Stomach (tissue), 19 donors: ENCODE measurements around the gene RRAS. TPM values are rescaled to one million over a fixed set of nuclear protein-coding genes. Genes with fewer than 3 reads are reported as not detected.
A peak's percentile ranks its signal among the peaks of the same experiment; 100 is the strongest.

Experiments
- DNase-seq, 2 donors: peaks; one replicate each; pipeline versions ENCODE4 v3.0.0 to v3.0.0-alpha.2; 2013 to 2019
- H3K27ac ChIP-seq, 5 donors: fragments of 200-600 bp in 4 of 5; sonication (generic) in 4 of 5; one replicate each; pipeline ENCODE4 v1.5.1; 2013 to 2019; ENCODE audit warnings: mild to moderate bottlenecking in 1 of 5, moderate library complexity in 1 of 5
- H3K27me3 ChIP-seq, 3 donors: fragments of 200-600 bp; sonication (generic); one replicate each; pipeline ENCODE4 v1.5.1; 2017 to 2019; ENCODE audit warnings: mixed run types in 1 of 3
- H3K36me3 ChIP-seq, 4 donors: fragments of 200-600 bp; sonication (generic); 1 replicate in 3 of 4; 2 replicates in 1 of 4; pipeline ENCODE4 v1.5.1; 2016 to 2019
- H3K4me1 ChIP-seq, 4 donors: fragments of 200-600 bp; sonication (generic); one replicate each; pipeline ENCODE4 v1.5.1; 2016 to 2019
- H3K4me3 ChIP-seq, 4 donors: fragments of 200-600 bp; sonication (generic) in 3 of 4; one replicate each; pipeline ENCODE4 v1.5.1; 2016 to 2019; ENCODE audit warnings: mild to moderate bottlenecking in 1 of 4
- H3K9me3 ChIP-seq, 4 donors: fragments of 200-600 bp; sonication (generic); one replicate each; pipeline ENCODE4 v1.5.1; 2016 to 2019
- EP300 ChIP-seq: sonication (generic); formaldehyde crosslinking; IDR thresholded peaks from one replicate; pipeline ENCODE4 v1.6.1; 2017; ENCODE audit warnings: antibody characterized with exemption
- POLR2A ChIP-seq, 4 donors: fragments of 450-650 bp; IDR thresholded peaks; one replicate each; pipeline ENCODE4 v1.6.1; 2016; ENCODE audit warnings: antibody characterized with exemption in 4 of 4, control low read depth in 2 of 4, mild to moderate bottlenecking in 1 of 4, moderate library complexity in 1 of 4
- POLR2AphosphoS5 ChIP-seq, 3 donors: sonication (generic); formaldehyde crosslinking; IDR thresholded peaks; one replicate each; pipeline ENCODE4 v1.6.1; 2016; ENCODE audit warnings: antibody characterized with exemption in 3 of 3
- WGBS, 5 donors: extraction: QIAGEN DNeasy Blood & Tissue Kit in 3 of 5; methylation state at CpG; one replicate each; pipeline versions ENCODE4 v1.1.5 to v1.1.7; 2013 to 2018; 5-methylcytosine and 5-hydroxymethylcytosine counted together
- intact Hi-C: fragments of 100-400 bp; cut with DNase I; formaldehyde crosslinking; loops from one replicate; pipeline ENCODE4 v1.15.1; 2023; ENCODE audit warnings: low total_unique reads
- long read RNA-seq, 10 donors: transcript quantifications; one replicate each; lab custom pipeline, GENCODE V29; 2026
- polyA plus RNA-seq, 3 donors: library from polyadenylated mRNA; stranded (reverse); fragments of 200-250 nt; gene quantifications; one replicate each; pipeline ENCODE4 v1.2.3, GENCODE V29; 2013
- total RNA-seq, 5 donors: library from RNA; depleted of rRNA; stranded (reverse); fragments of >200 nt; gene quantifications; one replicate each; pipeline versions ENCODE4 v1.1.0 to v1.2.3, GENCODE V29; 2014 to 2016
- TF ChIP-seq, protein P1 (sequence below), 7 experiments: fragments of 450-650 bp in 4 of 7; fragments of 200-600 bp in 3 of 7; sonication (generic) in 3 of 7; IDR thresholded peaks; one replicate each; pipeline ENCODE4 v1.5.1; 2016 to 2019; ENCODE audit warnings: antibody characterized with exemption in 7 of 7, control low read depth in 2 of 7, mild to moderate bottlenecking in 1 of 7
- donor health status: healthy with polysubstance abuse.
- donor health status: Bipolar disorder and iron deficiency.
- donor health status: healthy.

The RRAS gene
- total RNA-seq (100 to 1,000 TPM in 1 of 5 donors, 10 to 100 TPM in 3, 1 to 10 TPM in 1; 7.7 to 138 (median 63.9) TPM), polyA plus RNA-seq (100 to 1,000 TPM; 126 to 145 (median 130) TPM)
- long read RNA-seq, donor 1, transcript RRAS-201 (6 exons, 1,044 nt) = major isoform, 20 of 20 reads
- long read RNA-seq, donor 1, partial matches to known transcripts = 0 of 20 reads
- long read RNA-seq, donor 1, other reads (novel, unspliced or antisense) = 0 of 20 reads
- long read RNA-seq, donor 2, transcript RRAS-201 (6 exons, 1,044 nt) = major isoform, 28 of 28 reads
- long read RNA-seq, donor 2, partial matches to known transcripts = 0 of 28 reads
- long read RNA-seq, donor 2, other reads (novel, unspliced or antisense) = 0 of 28 reads
- long read RNA-seq, donor 3, transcript RRAS-201 (6 exons, 1,044 nt) = major isoform, 11 of 11 reads
- long read RNA-seq, donor 3, partial matches to known transcripts = 0 of 11 reads
- long read RNA-seq, donor 3, other reads (novel, unspliced or antisense) = 0 of 11 reads
- long read RNA-seq, donor 4, partial matches to known transcripts = 0 of 3 reads
- long read RNA-seq, donor 4, other reads (novel, unspliced or antisense) = 0 of 3 reads
- long read RNA-seq, donor 5, transcript RRAS-201 (6 exons, 1,044 nt) = major isoform, 21 of 21 reads
- long read RNA-seq, donor 5, partial matches to known transcripts = 0 of 21 reads
- long read RNA-seq, donor 5, other reads (novel, unspliced or antisense) = 0 of 21 reads
- long read RNA-seq, donor 6, transcript RRAS-201 (6 exons, 1,044 nt) = major isoform, 41 of 99 reads
- long read RNA-seq, donor 6, partial matches to known transcripts = 50 of 99 reads
- long read RNA-seq, donor 6, other reads (novel, unspliced or antisense) = 8 of 99 reads
- long read RNA-seq, donor 7, transcript RRAS-201 (6 exons, 1,044 nt) = major isoform, 35 of 35 reads
- long read RNA-seq, donor 7, partial matches to known transcripts = 0 of 35 reads
- long read RNA-seq, donor 7, other reads (novel, unspliced or antisense) = 0 of 35 reads
- long read RNA-seq, donor 8, transcript RRAS-201 (6 exons, 1,044 nt) = major isoform, 21 of 21 reads
- long read RNA-seq, donor 8, partial matches to known transcripts = 0 of 21 reads
- long read RNA-seq, donor 8, other reads (novel, unspliced or antisense) = 0 of 21 reads
- long read RNA-seq, donor 9, transcript RRAS-201 (6 exons, 1,044 nt) = major isoform, 25 of 25 reads
- long read RNA-seq, donor 9, partial matches to known transcripts = 0 of 25 reads
- long read RNA-seq, donor 9, other reads (novel, unspliced or antisense) = 0 of 25 reads
- long read RNA-seq, donor 10, transcript RRAS-201 (6 exons, 1,044 nt) = major isoform, 7 of 7 reads
- long read RNA-seq, donor 10, partial matches to known transcripts = 0 of 7 reads
- long read RNA-seq, donor 10, other reads (novel, unspliced or antisense) = 0 of 7 reads

DNA sequence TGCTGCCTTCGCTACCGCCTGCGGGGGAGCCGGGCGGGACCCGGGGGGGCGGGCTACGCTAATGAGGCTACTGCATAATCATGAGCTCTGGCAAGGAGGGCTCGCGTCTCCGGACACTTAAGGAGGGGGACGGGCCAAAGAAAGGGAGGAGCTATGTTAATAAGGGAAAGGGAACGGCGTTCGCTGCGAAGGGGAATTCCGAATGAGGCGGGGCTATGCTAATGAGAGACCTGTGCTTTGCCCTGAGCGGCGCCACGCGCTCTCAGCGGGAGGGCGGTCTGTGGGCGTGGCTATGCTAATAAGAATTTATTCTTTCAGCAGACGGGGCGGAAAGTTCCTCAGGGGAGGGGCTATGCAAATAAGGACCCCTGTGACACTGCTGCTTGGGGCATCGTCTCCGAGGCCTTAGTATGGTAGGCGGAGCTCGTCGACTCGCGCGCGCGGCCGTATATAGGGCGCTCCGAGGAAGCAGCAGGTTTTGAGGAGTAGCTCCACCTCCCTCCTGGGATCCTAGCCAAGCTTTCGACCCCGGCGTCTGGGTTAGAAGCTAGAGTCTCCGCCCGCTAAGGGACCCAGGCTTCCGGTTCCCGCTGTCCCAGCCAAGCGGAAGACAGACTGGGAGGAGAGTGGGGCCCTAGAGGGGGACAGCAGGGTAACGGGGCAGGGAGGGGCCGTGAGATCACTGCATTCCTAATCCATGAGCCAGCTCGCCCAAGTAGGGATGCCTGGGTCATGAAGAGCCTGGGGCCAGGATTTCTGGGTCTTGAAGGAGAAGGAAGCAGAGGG lies at the start of gene RRAS:
TSS of gene RRAS (minus strand) at position 31 of the 786 bp plus-strand sequence. CDS start 45 bp downstream, outside the sequence.
- 0 to 1% (median 0%) methylated on average over 27 to 51 of the region's 51 CpGs for WGBS, 5 donors
- Histone ChIP-seq H3K27me3 (no peaks in the 10 kb centered on the region), H3K4me1 (peaks cover 35 to 79% (median 73%) of the 10 kb centered on the region in 4 donors), H3K9me3 (no peaks in the 10 kb centered on the region), H3K4me3 (peak within 1 kb of the TSS; percentile 61 to 98 (median 80)), H3K36me3 (peaks cover 4 to 24% (median 15%) of the 10 kb centered on the region in 4 donors), H3K27ac (peak within 1 kb of the TSS; percentile 93 to 100 (median 99))
- intact Hi-C loops = no loop called here
- DNase-seq = peak; percentile 100
- TF ChIP-seq POLR2AphosphoS5 (IDR thresholded peaks at IDR 0.05) (peak; percentile 83 to 95 (median 94)), POLR2A (IDR thresholded peaks at IDR 0.05) (peak in 1 of 4 donors; percentile 87), EP300 (no peak)
- TF ChIP-seq, protein P1, sequence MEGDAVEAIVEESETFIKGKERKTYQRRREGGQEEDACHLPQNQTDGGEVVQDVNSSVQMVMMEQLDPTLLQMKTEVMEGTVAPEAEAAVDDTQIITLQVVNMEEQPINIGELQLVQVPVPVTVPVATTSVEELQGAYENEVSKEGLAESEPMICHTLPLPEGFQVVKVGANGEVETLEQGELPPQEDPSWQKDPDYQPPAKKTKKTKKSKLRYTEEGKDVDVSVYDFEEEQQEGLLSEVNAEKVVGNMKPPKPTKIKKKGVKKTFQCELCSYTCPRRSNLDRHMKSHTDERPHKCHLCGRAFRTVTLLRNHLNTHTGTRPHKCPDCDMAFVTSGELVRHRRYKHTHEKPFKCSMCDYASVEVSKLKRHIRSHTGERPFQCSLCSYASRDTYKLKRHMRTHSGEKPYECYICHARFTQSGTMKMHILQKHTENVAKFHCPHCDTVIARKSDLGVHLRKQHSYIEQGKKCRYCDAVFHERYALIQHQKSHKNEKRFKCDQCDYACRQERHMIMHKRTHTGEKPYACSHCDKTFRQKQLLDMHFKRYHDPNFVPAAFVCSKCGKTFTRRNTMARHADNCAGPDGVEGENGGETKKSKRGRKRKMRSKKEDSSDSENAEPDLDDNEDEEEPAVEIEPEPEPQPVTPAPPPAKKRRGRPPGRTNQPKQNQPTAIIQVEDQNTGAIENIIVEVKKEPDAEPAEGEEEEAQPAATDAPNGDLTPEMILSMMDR (IDR thresholded peaks at IDR 0.05) = no peak

DNA sequence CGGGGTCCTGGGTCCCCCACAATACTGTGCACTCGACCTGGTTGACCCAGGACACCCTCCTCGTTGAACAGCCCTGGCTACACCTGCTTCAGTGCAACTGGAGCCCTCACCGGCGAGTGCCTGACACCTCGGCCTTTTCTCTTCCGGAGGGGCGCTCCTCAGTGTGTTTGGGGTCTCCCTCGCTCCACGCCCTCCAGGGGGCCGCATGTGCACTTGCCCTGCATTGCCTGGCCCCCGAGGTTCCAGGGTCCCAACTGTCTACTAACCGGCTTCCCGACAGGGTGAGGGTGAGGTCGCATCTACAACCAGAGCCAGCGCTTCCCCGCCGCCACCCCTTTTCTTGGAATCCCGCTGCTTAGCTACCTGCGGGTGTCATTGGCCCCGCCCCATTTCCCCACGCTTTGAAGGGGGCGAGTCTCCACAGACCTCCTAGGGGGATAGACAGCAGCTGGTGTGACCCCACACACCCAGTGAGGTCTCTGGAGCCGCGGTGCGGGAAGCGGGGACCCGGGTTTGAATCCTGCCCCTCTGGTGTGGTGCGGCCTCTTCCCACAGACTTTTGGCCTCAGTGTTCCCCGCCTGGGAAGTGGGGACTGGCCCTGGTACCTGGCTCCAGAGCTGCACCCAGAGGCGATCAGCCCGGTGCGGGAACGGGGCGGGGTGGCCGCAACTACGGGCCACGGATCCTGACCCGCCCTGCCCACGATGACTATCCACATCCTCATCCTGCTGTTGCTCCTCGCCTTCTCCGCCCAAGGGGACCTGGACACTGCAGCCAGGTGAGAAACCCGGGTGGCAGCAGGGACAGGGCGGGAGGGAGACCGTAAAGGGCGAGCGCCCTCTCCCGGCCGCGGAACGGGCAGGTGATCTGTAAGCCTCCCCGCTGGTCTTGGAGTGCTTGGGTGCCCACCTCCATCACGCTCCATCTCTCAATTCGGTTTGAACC lies 49.5 kb upstream of the RRAS start, which contains the start of gene ADM5:
TSS of gene ADM5 (plus strand) at position 462 of the 946 bp plus-strand sequence. CDS start at position 706, 244 bp downstream.
- H3K36me3 ChIP-seq = peaks cover 30 to 44% (median 42%) of the 10 kb centered on the region in 4 donors
- DNase-seq = peak; percentile 77 to 83
- TF ChIP-seq POLR2AphosphoS5 (IDR thresholded peaks at IDR 0.05) = no peak
- TF ChIP-seq, protein P1 (IDR thresholded peaks at IDR 0.05) = peak in 5 of 7 experiments; percentile 6 to 54 (median 41)
- no peaks in the 10 kb centered on the region for H3K9me3 ChIP-seq
- intact Hi-C loops = no loop called here
- 24 to 36% (median 27%) methylated on average over 47 to 54 of the region's 54 CpGs for WGBS, 5 donors
- peaks cover 0 to 40% (median 15%) of the 10 kb centered on the region in 3 donors for H3K27me3 ChIP-seq
- peak within 1 kb of the TSS in 4 of 5 donors; percentile 33 to 76 (median 56) for H3K27ac ChIP-seq
- peaks cover 25 to 42% (median 29%) of the 10 kb centered on the region in 4 donors for H3K4me1 ChIP-seq
- H3K4me3 ChIP-seq = peak within 1 kb of the TSS; percentile 41 to 57 (median 50)

DNA sequence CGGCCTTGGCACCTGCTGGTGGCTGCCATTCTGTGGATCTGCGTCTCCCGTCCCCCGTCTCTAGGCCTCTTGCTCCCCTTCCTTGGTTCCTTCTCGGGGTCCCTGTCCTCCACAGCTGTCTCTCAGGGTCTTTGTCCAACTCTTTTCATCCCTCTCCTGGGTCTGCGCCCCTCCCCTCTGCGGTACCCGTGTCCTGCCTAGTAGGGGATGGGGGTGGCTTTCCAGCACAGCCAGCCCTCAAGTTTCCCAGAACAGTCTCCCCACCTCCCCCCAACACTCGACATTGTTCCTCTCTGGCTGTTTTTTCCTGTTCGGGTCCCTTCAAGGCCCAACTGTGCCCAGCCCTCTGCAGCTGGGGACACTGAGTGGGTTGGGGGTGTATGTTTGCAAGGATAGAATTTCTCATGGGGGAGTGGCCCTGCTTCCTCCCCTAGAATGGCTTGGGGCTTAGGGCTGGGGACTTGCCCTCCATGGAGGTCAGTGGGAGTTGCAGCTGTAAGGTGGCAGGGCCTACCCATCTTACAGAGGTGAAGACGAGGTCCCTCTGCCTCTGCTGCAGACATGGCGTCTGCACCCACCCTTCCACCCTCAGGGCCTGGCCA lies 48.7 kb upstream of the RRAS start:
- TF ChIP-seq EP300 (no peak), POLR2A (IDR thresholded peaks at IDR 0.05) (no peak)
- 68 to 77% (median 75%) methylated on average over 11 to 12 of the region's 12 CpGs for WGBS, 5 donors
- peaks cover 0 to 40% (median 15%) of the 10 kb centered on the region in 3 donors for H3K27me3 ChIP-seq
- no peak for DNase-seq
- H3K9me3 ChIP-seq = no peaks in the 10 kb centered on the region
- intact Hi-C loops = no loop called here
- H3K27ac ChIP-seq = peak overlapping the region in 4 of 5 donors; percentile 20 to 76 (median 56)
- peaks cover 38 to 52% (median 49%) of the 10 kb centered on the region in 4 donors for H3K36me3 ChIP-seq
- peak overlapping the region in 2 of 4 donors; percentile 48 to 57 for H3K4me3 ChIP-seq
- H3K4me1 ChIP-seq = peaks cover 25 to 42% (median 29%) of the 10 kb centered on the region in 4 donors
